GM12872 (cell line): ENCODE results near the gene GRIN2C.

Experiments used
- TF ChIP-seq, protein P1 (sequence below): IDR thresholded peaks from 3 replicates; pipeline ENCODE4 v1.5.1; 2011; ENCODE audit warnings: low read depth, mild to moderate bottlenecking, low read length, moderate library complexity; ENCODE audit not compliant: insufficient read depth

The GRIN2C gene

GRCh38 chr17:74898376-74898946, 38.8 kb upstream of the GRIN2C start:
- TF ChIP-seq, protein P1, sequence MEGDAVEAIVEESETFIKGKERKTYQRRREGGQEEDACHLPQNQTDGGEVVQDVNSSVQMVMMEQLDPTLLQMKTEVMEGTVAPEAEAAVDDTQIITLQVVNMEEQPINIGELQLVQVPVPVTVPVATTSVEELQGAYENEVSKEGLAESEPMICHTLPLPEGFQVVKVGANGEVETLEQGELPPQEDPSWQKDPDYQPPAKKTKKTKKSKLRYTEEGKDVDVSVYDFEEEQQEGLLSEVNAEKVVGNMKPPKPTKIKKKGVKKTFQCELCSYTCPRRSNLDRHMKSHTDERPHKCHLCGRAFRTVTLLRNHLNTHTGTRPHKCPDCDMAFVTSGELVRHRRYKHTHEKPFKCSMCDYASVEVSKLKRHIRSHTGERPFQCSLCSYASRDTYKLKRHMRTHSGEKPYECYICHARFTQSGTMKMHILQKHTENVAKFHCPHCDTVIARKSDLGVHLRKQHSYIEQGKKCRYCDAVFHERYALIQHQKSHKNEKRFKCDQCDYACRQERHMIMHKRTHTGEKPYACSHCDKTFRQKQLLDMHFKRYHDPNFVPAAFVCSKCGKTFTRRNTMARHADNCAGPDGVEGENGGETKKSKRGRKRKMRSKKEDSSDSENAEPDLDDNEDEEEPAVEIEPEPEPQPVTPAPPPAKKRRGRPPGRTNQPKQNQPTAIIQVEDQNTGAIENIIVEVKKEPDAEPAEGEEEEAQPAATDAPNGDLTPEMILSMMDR: no peak

- TF ChIP-seq, protein P1: no peak
These were observed 34.4 kb upstream of the GRIN2C start for GRCh38 chr17:74893936-74894671.

DNA sequence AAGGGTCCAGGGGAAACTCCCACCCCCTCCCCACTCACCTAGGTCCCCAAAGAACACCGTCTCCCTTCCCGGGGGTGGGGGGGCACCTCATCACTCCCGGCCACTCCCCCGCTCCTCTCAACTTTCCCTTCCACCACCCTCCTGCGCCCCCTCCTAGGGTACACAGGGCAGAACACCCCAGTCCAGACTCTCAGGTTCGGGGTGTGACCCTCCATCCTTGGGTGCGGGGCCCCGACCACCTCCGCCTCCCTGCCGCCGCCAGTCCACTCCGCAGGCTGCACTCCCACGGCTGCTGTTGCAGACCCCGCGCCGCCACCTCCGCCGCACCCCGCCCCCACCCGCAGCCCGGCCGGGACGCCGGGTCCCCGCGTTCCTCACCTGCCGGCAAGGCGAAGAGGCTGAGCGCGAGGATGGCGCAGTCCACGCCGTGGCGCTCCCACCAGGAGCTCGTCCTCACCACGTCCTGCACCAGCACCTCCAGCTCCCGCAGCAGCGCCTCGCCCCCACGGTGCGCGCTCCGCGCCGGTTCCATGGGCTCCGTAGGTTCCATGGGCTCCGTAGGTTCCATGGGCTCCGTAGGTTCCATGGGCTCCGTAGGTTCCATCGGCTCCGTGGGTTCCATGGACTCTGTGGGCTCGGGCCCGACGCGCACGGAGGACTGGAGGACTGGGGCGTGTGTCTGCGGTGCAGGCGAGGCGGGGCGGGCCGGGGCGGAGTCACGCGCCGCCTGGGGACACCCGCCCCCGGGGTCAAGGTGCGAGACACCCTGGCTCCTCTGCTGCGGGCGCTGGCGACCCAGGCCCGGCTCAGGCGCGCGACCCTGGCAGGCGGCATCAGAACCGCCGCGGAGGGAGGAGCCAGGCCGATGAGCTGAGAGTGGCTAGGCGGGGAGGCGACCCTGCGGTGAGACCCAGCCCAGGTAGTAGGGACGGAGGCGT, 33.6 kb upstream of the GRIN2C start, which contains the start of gene FADS6:
TSS of gene FADS6 (minus strand) at position 660 of the 938 bp plus-strand sequence. CDS start at position 622, 38 bp downstream.
- TF ChIP-seq, protein P1: no peak

DNA sequence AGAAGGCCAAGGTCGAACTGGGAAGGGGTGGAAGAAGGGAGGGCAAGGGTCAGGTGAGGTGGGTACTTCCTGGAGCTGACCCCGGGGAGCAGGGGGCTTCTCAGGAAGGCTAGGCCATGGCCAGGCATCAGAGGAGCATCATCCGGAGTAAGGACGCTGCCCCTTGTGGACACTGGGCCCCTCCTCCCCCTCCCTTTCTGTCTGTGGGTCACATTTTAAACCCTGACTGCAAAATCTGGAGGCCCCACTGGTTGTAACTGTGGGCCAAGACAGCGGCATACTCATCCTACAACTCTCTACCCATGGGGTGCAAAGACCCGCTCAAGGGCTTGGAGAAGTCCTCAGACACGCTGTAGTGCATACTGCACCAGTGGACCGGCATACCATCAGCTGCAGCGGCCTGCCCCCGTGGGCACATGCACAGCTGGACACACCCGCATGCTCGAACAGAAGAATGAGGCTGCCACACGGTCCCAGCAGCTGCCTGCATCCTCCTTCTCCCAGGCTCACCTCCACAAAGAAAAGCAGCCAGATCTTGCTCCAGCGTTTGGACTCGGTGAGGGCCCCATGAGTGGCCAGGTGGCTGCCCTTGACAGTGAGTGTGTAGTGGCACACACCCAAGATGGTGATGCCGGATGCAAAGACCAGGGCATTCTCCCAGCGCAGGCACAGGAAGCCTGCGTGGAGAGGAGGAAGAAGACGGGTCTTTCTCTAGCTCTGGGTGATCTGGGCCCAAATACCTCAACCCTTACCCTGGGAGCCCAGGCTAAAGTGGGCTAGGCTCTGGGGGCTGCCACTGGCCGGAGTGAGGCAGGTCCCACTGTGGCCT, 32.5 kb upstream of the GRIN2C start:
- TF ChIP-seq, protein P1: no peak

DNA sequence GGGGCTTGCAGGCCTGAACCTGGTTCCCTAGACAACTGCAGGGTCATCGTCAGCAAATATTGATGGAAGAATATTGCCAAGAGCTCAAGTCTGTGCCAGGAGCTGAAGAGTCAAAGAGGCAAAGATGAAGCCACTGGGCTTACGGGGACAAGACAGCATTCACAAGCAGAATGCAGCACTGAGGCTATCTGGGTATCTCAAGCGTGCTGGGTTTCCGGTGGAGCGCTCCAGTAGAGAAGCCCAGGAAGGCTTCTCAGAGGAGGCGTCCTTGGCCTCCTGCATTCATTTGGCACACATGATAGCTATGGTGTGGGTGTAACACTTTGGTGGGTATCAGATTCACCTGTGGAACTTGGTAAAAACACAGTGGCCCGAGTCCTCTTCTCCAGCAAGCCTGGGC, 30.9 kb upstream of the GRIN2C start:
- TF ChIP-seq, protein P1: no peak

- TF ChIP-seq, protein P1: no peak
These were observed 28.8 kb upstream of the GRIN2C start for GRCh38 chr17:74888469-74888868.
